Ectodermal cell (in vitro differentiated cells): ENCODE data around the gene KICS2.

ENCODE experiments used
- H3K27ac ChIP-seq: 2 replicates; pipeline ENCODE4 v1.7.0; 2013; ENCODE audit warnings: mild to moderate bottlenecking, low read depth, low read length; ENCODE audit not compliant: insufficient read depth, poor library complexity, severe bottlenecking
- H3K27me3 ChIP-seq: 2 replicates; pipeline ENCODE4 v1.7.0; 2013; ENCODE audit warnings: mild to moderate bottlenecking, low read length; ENCODE audit not compliant: insufficient read depth, control insufficient read depth, poor library complexity, severe bottlenecking
- H3K36me3 ChIP-seq: one replicate; pipeline ENCODE4 v1.7.0; 2013; ENCODE audit warnings: low read length; ENCODE audit not compliant: control insufficient read depth, insufficient read depth
- H3K4me1 ChIP-seq: one replicate; pipeline ENCODE4 v1.7.0; 2013; ENCODE audit warnings: low read length; ENCODE audit not compliant: control insufficient read depth, insufficient read depth
- H3K4me3 ChIP-seq: 2 replicates; pipeline ENCODE4 v1.7.0; 2013; ENCODE audit warnings: low read depth, low read length, control low read depth; ENCODE audit not compliant: insufficient read depth
- H3K9me3 ChIP-seq: 2 replicates; pipeline ENCODE4 v1.7.0; 2013; ENCODE audit warnings: mild to moderate bottlenecking, low read length, moderate library complexity; ENCODE audit not compliant: control insufficient read depth
- WGBS, 2 experiments: methylation state at CpG; one replicate each; pipeline ENCODE4 v1.1.7; 2013; ENCODE audit warnings: missing lambda C conversion rate in 2 of 2; 5-methylcytosine and 5-hydroxymethylcytosine counted together

The KICS2 gene

DNA sequence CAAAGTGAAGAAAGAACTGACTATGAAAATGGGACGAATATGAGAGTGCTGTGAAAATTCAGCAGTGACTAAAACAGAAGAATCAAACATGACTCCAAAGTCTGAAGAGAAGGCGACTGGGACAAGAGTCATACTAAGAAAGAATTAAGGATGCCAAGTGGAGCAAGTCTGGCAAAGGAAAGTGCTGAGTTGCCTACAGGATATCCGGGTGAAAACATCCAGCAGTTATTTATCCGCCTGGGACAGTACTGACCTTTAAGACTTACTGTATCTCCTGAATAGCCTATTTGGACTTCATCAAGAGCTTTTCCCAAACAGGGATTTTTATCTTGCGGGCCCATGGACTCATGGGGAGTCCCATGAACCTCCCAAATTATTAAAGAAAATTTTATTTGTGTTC, 41.1 kb downstream of the KICS2 start:
- H3K4me1 ChIP-seq, result no peaks in the 10 kb centered on the region
- 91% methylated on average over 5 of the region's 5 CpGs for WGBS, 2 experiments
- no peaks in the 10 kb centered on the region for H3K9me3 ChIP-seq
- H3K4me3 ChIP-seq, result no peak overlapping the region
- no peaks in the 10 kb centered on the region for H3K36me3 ChIP-seq
- no peak overlapping the region for H3K27ac ChIP-seq
- no peaks in the 10 kb centered on the region for H3K27me3 ChIP-seq

DNA sequence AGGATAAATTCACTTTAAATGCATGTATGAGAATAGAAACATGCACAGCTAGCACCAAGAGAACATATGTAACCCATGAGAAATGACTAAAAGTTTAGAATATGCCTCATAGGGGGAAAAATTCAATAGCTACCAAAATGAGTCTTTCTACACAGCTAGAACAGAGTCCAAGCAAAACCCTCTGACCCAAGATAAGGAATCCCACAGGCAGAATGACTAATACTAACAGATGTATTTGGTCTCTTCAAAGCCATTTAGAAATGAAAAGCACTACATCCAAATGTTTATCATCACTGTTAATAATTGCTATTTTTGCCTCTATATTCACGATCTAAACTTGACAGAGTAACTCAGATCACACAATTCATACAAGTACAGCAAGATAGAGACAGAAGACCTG, 44.0 kb downstream of the KICS2 start:
- no peaks in the 10 kb centered on the region for H3K27me3 ChIP-seq
- no peaks in the 10 kb centered on the region for H3K4me1 ChIP-seq
- no peak overlapping the region for H3K4me3 ChIP-seq
- 75 to 100% methylated on average over 1 of the region's 1 CpG for WGBS, 2 experiments
- no peaks in the 10 kb centered on the region for H3K9me3 ChIP-seq
- no peak overlapping the region for H3K27ac ChIP-seq
- no peaks in the 10 kb centered on the region for H3K36me3 ChIP-seq

DNA sequence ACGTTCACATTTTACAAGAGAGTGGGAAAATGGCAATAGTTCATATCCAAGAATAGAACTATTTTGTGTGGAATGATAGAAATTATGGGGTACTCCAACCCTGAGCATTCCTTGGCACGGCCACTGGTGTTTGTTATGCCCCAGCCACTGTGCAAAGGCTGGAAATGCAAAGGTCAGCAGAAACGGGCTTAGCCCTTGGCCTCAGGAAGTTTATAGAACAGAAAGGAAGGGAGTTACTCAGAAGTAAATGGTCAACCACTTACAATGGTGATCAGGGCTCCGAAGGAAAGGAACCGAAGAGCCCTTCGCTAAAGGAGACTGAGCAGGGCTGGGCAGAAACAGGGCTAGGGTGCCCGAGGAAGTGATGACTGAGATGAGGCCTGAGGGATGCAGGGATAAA, 45.1 kb downstream of the KICS2 start:
- 93 to 94% methylated on average over 7 of the region's 7 CpGs for WGBS, 2 experiments
- H3K27ac ChIP-seq, result no peak overlapping the region
- no peaks in the 10 kb centered on the region for H3K9me3 ChIP-seq
- no peaks in the 10 kb centered on the region for H3K36me3 ChIP-seq
- no peaks in the 10 kb centered on the region for H3K4me1 ChIP-seq
- no peaks in the 10 kb centered on the region for H3K27me3 ChIP-seq
- H3K4me3 ChIP-seq, result no peak overlapping the region

DNA sequence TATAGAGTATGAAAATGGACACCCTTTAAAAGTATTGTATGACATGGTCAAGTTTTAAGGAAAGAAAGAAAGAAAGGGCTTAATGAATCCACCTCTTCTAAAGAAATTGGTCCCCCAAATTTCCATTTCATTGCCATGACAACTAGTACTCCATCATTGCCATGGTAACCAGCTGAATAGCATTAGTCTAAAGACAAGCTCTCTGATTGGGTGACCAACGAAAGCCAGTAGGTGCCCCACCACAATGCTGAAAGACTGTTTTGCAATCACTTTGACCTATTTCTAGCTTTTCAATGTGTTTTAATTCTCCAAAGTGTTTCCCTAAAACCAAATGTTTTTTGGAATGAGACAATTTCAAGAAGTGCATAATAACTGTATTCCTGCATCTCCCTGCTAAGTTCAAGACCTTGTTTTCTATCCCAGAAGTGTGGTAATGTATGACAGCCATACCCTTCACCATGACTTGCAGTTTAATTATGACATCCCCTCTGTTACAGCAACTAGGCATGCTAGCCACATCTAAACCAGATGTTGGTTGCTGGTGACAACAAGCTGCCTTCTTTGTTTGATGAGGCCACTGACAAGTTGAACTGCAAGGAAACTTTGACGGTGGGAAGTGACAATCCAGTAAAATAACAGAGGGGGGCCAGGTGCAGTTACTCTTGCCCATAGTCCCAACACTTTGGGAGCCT, 46.7 kb downstream of the KICS2 start:
- WGBS, 2 experiments, result 87 to 90% methylated on average over 2 of the region's 2 CpGs
- H3K4me1 ChIP-seq, result no peaks in the 10 kb centered on the region
- H3K4me3 ChIP-seq, result no peak overlapping the region
- H3K27me3 ChIP-seq, result no peaks in the 10 kb centered on the region
- H3K27ac ChIP-seq, result no peak overlapping the region
- H3K9me3 ChIP-seq, result no peaks in the 10 kb centered on the region
- no peaks in the 10 kb centered on the region for H3K36me3 ChIP-seq

DNA sequence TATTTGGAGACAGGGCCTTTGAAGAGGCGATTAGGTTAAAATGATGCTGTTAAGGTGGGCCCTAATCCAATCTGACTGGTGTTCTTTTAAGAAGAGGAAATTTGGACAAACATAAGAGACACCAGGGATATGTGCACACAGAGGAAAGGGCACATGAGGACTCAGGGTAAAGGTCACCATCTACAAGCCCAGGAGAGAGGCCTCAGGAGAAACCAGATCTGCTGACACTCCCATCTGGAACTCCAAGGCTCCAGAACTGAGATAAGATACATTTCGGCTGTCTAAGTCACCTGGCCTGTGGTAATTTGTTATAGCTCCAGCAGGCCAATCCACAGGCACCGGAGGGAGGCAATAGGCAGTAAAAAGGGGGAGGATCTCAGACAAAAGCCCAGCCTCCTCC, 48.6 kb downstream of the KICS2 start:
- Histone ChIP-seq H3K4me3 (no peak overlapping the region), H3K9me3 (no peaks in the 10 kb centered on the region), H3K36me3 (no peaks in the 10 kb centered on the region), H3K27me3 (no peaks in the 10 kb centered on the region), H3K27ac (no peak overlapping the region), H3K4me1 (no peaks in the 10 kb centered on the region)
- WGBS, 2 experiments, result 86 to 89% methylated on average over 3 of the region's 3 CpGs
